Osteoblast (primary cell): ENCODE data around the gene ILF2. TPM values are rescaled to one million over a fixed set of nuclear protein-coding genes. Genes with fewer than 3 reads are reported as not detected.
A peak's percentile ranks its signal among the peaks of the same experiment; 100 is the strongest.
"Not testable (repeated sequence)": the region's sequence is repeated elsewhere in the genome, so short reads cannot be mapped to it uniquely, and the experiment has no call there.

Experiments
- DNase-seq: peaks from one replicate; pipeline ENCODE4 v3.0.0; 2011; ENCODE audit warnings: low spot score, mixed read lengths; ENCODE audit not compliant: insufficient read length; ENCODE audit errors: missing footprints
- H2AFZ ChIP-seq: 2 replicates; pipeline ENCODE4 v1.6.0; 2011; ENCODE audit warnings: mild to moderate bottlenecking, low read length
- H3K27ac ChIP-seq: 2 replicates; pipeline ENCODE4 v1.5.1; 2011; ENCODE audit warnings: mild to moderate bottlenecking, low read depth, low read length, moderate library complexity
- H3K27me3 ChIP-seq: 2 replicates; pipeline ENCODE4 v1.6.0; 2012; ENCODE audit warnings: mild to moderate bottlenecking, control low read depth, inconsistent platforms, low read length, moderate library complexity; ENCODE audit not compliant: insufficient read depth
- H3K36me3 ChIP-seq: 2 replicates; pipeline ENCODE4 v1.5.1; 2011; ENCODE audit warnings: mild to moderate bottlenecking, low read length, control low read depth, moderate library complexity; ENCODE audit not compliant: insufficient read depth
- H3K4me1 ChIP-seq: 2 replicates; pipeline ENCODE4 v1.5.1; 2011; ENCODE audit warnings: mild to moderate bottlenecking, low read length, control low read depth, moderate library complexity; ENCODE audit not compliant: insufficient read depth
- H3K4me2 ChIP-seq: 2 replicates; pipeline ENCODE4 v1.6.0; 2011; ENCODE audit warnings: mild to moderate bottlenecking, low read length; ENCODE audit not compliant: insufficient read depth
- H3K4me3 ChIP-seq: fragments of 200-600 bp; sonication (generic); 3 replicates; pipeline ENCODE4 v1.5.1; 2012; ENCODE audit warnings: mild to moderate bottlenecking, low read length, inconsistent platforms; ENCODE audit not compliant: insufficient read depth
- H3K79me2 ChIP-seq: 2 replicates; pipeline ENCODE4 v1.6.0; 2012; ENCODE audit warnings: mild to moderate bottlenecking, low read length, control low read depth, inconsistent platforms; ENCODE audit not compliant: insufficient read depth
- H3K9me3 ChIP-seq: 2 replicates; pipeline ENCODE4 v1.5.1; 2011; ENCODE audit warnings: low read depth, low read length, control low read depth
- H4K20me1 ChIP-seq: 2 replicates; pipeline ENCODE4 v1.6.0; 2012; ENCODE audit warnings: mild to moderate bottlenecking, low read length, control low read depth; ENCODE audit not compliant: insufficient read depth
- CTCF ChIP-seq: IDR thresholded peaks from 2 replicates; pipeline ENCODE4 v1.5.1; 2011; ENCODE audit warnings: mild to moderate bottlenecking, low read depth, low read length, moderate library complexity; ENCODE audit errors: extremely low read depth
- total RNA-seq: library from RNA; depleted of rRNA; stranded (reverse); fragments of >200 nt; gene quantifications from 2 replicates; pipeline ENCODE4 v1.2.3, GENCODE V29; 2012

ILF2 gene
- total RNA-seq, 1 donor: 130 TPM

- H4K20me1 ChIP-seq: peaks cover 6% of the 10 kb centered on the region
- H2AFZ ChIP-seq: no peak overlapping the region
- no peak for TF ChIP-seq CTCF
- H3K4me2 ChIP-seq: peak overlapping the region; percentile 94
- H3K36me3 ChIP-seq: peaks cover 52% of the 10 kb centered on the region
- peak overlapping the region; percentile 90 for H3K27ac ChIP-seq
- H3K79me2 ChIP-seq: peaks cover 38% of the 10 kb centered on the region
- H3K4me3 ChIP-seq: peak overlapping the region; percentile 95
- H3K27me3 ChIP-seq: no peaks in the 10 kb centered on the region
- peak; percentile 44 for DNase-seq
- H3K4me1 ChIP-seq: peaks cover 12% of the 10 kb centered on the region
- H3K9me3 ChIP-seq: no peaks in the 10 kb centered on the region
These were observed 1.2 kb downstream of the ILF2 start for GRCh38 chr1:153669606-153670005.

- Histone ChIP-seq H3K36me3 (peaks cover 61% of the 10 kb centered on the region), H3K79me2 (peaks cover 40% of the 10 kb centered on the region), H3K4me1 (peaks cover 16% of the 10 kb centered on the region)
- not testable (repeated sequence) for H2AFZ ChIP-seq, H3K27me3 ChIP-seq, H3K4me3 ChIP-seq, H3K4me2 ChIP-seq, DNase-seq, H4K20me1 ChIP-seq, H3K27ac ChIP-seq, H3K9me3 ChIP-seq
These were observed 2.1 kb downstream of the ILF2 start for GRCh38 chr1:153668672-153669071.

- Histone ChIP-seq H4K20me1 (peaks cover 6% of the 10 kb centered on the region), H3K4me3 (no peak overlapping the region), H3K27ac (no peak overlapping the region), H3K36me3 (peaks cover 73% of the 10 kb centered on the region), H3K9me3 (no peaks in the 10 kb centered on the region), H3K27me3 (no peaks in the 10 kb centered on the region), H2AFZ (no peak overlapping the region), H3K4me1 (peaks cover 22% of the 10 kb centered on the region), H3K79me2 (peaks cover 40% of the 10 kb centered on the region), H3K4me2 (no peak overlapping the region)
- no peak for DNase-seq
- no peak for TF ChIP-seq CTCF
These were observed 3.4 kb downstream of the ILF2 start for GRCh38 chr1:153667439-153667838.

- TF ChIP-seq CTCF: no peak
- Histone ChIP-seq H3K79me2 (peaks cover 32% of the 10 kb centered on the region), H4K20me1 (peaks cover 3% of the 10 kb centered on the region), H3K27me3 (no peaks in the 10 kb centered on the region), H3K4me3 (no peak overlapping the region), H3K4me1 (peaks cover 18% of the 10 kb centered on the region), H3K9me3 (no peaks in the 10 kb centered on the region), H3K27ac (peak overlapping the region; percentile 71), H2AFZ (no peak overlapping the region), H3K36me3 (peaks cover 77% of the 10 kb centered on the region), H3K4me2 (no peak overlapping the region)
- DNase-seq: no peak
These were observed 7.6 kb downstream of the ILF2 start for GRCh38 chr1:153663211-153663610.
